Uterus (tissue), 2 donors: Measurements from ENCODE around the gene ZNF423.

ENCODE experiments used
- POLR2A ChIP-seq, 2 donors: fragments of 450-650 bp; IDR thresholded peaks; one replicate each; pipeline ENCODE4 v1.6.1; 2016; ENCODE audit warnings: antibody characterized with exemption in 2 of 2, mild to moderate bottlenecking in 1 of 2, moderate library complexity in 1 of 2
- TF ChIP-seq, protein P1 (sequence below), 4 experiments: fragments of 200-600 bp in 2 of 4; fragments of 450-650 bp in 2 of 4; sonication (generic) in 2 of 4; IDR thresholded peaks; one replicate each; pipeline ENCODE4 v1.5.1; 2016 to 2019; ENCODE audit warnings: antibody characterized with exemption in 4 of 4, mild to moderate bottlenecking in 2 of 4, moderate library complexity in 1 of 4

- TF ChIP-seq, protein P1, sequence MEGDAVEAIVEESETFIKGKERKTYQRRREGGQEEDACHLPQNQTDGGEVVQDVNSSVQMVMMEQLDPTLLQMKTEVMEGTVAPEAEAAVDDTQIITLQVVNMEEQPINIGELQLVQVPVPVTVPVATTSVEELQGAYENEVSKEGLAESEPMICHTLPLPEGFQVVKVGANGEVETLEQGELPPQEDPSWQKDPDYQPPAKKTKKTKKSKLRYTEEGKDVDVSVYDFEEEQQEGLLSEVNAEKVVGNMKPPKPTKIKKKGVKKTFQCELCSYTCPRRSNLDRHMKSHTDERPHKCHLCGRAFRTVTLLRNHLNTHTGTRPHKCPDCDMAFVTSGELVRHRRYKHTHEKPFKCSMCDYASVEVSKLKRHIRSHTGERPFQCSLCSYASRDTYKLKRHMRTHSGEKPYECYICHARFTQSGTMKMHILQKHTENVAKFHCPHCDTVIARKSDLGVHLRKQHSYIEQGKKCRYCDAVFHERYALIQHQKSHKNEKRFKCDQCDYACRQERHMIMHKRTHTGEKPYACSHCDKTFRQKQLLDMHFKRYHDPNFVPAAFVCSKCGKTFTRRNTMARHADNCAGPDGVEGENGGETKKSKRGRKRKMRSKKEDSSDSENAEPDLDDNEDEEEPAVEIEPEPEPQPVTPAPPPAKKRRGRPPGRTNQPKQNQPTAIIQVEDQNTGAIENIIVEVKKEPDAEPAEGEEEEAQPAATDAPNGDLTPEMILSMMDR (IDR thresholded peaks at IDR 0.05), result no peak
- no peak for TF ChIP-seq POLR2A (IDR thresholded peaks at IDR 0.05)
Observed at GRCh38 chr16:49482690-49483089, 373.2 kb downstream of the ZNF423 start.
